Measurements from ENCODE around the gene PLCH1.

The PLCH1 gene

DNA sequence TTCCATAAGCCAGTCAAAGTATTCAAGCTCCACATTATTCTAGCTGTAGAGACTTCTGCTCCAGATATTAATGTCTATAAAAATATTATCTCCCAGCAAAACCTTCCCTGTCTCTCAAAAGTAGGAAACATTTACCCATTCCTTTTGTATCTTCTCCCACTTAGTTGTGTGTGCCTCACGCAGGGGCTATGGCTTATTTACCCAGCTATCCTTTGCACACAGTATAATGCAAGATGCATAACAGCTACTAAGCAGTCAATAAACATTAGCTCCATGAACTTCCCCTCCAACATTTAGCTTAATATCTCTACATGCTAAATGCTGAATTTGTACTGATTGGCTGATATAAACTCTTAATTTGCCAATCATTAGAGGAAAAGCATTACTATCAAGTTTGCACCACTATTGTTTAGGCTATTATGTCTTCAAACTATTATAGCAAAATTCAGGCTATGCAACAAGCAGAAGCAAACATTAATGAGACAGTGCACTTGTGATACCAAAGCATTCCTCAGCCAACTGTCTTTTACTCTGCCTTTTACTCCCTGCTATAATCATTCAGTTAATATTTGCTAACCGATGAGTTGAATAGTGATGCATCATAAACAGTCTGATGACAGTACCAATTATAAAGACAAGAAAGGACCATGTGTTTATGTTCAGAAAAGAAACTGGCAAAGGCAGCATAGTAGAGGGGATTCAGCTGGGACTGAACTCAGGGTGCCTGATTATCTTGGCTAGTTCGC, 81.2 kb downstream of the PLCH1 start:
- no peak overlapping the region for H3K4me3 ChIP-seq (replicated peaks in 1 of 2; ENCODE audit: low read depth in 2 of 2, low read length in 2 of 2)
- DNase-seq (ENCODE audit: low read depth in 2 of 2) = no peak
- TF ChIP-seq, protein P1, sequence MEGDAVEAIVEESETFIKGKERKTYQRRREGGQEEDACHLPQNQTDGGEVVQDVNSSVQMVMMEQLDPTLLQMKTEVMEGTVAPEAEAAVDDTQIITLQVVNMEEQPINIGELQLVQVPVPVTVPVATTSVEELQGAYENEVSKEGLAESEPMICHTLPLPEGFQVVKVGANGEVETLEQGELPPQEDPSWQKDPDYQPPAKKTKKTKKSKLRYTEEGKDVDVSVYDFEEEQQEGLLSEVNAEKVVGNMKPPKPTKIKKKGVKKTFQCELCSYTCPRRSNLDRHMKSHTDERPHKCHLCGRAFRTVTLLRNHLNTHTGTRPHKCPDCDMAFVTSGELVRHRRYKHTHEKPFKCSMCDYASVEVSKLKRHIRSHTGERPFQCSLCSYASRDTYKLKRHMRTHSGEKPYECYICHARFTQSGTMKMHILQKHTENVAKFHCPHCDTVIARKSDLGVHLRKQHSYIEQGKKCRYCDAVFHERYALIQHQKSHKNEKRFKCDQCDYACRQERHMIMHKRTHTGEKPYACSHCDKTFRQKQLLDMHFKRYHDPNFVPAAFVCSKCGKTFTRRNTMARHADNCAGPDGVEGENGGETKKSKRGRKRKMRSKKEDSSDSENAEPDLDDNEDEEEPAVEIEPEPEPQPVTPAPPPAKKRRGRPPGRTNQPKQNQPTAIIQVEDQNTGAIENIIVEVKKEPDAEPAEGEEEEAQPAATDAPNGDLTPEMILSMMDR (IDR thresholded peaks at IDR 0.05; ENCODE audit: low read depth, low read length) = no peak

DNA sequence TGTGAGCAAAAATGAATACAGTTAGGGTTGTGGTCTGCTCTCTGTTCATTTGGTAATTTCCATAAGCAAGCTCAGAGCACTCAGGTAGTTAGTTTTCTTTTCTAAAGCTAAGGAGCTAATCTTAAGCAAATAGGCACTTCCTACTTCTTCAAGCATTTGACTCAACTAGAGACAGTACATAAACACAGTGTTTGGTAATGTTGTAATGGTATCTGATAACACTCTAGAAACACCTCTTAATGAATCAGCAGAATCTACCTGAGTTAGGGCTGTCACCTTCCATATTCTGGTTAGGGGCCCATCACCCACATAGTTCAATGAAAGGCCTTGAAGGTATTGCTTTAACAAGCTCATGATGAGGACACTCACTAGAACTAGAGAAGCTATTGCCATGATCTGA, 83.1 kb downstream of the PLCH1 start:
- no peak overlapping the region for H3K4me3 ChIP-seq (replicated peaks in 1 of 2; ENCODE audit: low read depth in 2 of 2, low read length in 2 of 2)
- TF ChIP-seq, protein P1 (IDR thresholded peaks at IDR 0.05; ENCODE audit: low read depth, low read length) = no peak
- DNase-seq (ENCODE audit: low read depth in 2 of 2) = no peak

DNA sequence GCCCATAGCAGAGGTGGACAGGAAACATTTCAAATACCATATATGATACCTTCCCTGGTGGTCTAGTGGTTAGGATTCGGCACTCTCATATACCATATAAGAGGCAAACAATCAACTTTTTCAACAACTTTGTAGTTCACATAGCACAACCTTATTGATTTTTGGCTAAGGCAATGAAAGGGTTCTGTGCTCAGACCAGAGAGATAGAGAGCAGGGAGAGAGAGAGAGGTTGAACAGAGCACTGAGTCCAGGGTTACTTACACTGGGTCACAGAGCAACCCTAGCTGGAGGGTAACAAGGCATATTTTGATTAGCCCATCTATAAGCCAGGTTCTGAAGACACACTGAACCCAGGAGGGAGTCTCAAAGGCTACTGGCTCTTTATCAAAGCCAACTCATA, 83.8 kb downstream of the PLCH1 start:
- no peak overlapping the region for H3K4me3 ChIP-seq (replicated peaks in 1 of 2; ENCODE audit: low read depth in 2 of 2, low read length in 2 of 2)
- DNase-seq (ENCODE audit: low read depth in 2 of 2) = no peak
- TF ChIP-seq, protein P1 (IDR thresholded peaks at IDR 0.05; ENCODE audit: low read depth, low read length) = no peak

DNA sequence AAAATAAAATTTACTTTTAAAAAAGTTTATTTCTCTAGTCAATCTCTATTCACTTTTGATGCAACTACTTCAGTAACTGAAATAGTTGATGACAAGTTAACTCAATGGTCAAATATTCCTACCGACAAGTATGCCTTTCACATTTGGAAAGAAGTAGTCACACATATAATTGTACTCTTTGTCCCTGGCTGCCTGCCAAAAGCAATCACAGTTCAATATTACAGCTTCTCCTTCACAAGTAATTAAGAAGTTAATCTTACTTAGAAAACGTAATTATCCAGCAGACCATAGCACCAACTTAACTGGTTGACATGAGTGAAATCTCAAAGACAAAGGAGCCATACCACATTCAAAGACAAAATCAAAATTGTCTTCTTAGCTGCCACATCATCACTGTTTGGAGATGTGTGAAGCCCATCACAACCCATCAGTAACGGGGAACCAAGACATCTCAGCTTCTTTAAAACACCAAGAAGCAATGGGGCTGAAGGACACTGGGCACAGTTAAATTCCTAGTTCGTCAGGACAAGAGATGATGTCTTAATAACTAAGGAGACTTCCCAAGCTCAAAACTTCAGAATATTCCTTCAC, 86.1 kb downstream of the PLCH1 start:
- TF ChIP-seq, protein P1 (IDR thresholded peaks at IDR 0.05; ENCODE audit: low read depth, low read length) = no peak
- no peak for DNase-seq (ENCODE audit: low read depth in 2 of 2)
- H3K4me3 ChIP-seq (replicated peaks in 1 of 2; ENCODE audit: low read depth in 2 of 2, low read length in 2 of 2) = no peak overlapping the region

DNA sequence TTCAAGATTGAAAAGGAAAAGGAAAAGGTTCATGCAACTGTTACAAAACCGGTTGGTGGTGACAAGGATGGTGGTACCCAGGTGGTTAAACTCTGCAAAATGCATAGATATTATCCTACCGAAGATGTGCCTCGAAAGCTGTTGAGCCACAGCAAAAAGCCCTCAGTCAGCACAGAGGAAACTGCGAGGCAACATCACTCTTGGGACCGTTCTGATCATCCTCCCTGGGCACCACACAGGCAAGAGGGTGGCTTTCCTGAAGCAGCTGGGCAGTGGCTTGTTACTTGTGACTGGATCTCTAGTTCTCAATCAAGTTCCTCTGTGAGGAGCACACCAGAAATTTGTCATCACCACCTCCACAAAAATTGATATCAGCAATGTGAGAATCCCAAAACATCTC, 86.9 kb downstream of the PLCH1 start:
- no peak overlapping the region for H3K4me3 ChIP-seq (replicated peaks in 1 of 2; ENCODE audit: low read depth in 2 of 2, low read length in 2 of 2)
- TF ChIP-seq, protein P1 (IDR thresholded peaks at IDR 0.05; ENCODE audit: low read depth, low read length) = no peak

DNA sequence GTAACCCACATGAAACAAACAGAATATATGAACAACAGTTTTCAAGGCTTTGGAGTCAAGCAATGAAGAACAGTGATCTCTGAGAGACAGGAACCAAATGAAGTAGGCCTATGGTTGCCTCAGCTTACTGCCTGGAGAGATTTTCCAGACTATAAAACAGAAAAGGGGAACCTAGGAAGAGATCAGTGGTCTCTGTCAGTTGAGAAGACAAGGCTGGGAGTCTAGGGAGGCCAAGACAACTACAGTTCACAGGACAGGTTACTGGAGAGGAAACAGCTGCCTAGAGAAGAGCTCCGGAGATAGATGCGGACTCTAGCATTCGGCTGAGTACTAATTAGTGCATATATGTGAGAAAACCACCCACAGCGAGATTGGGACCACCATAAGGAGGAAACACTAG, 87.7 kb downstream of the PLCH1 start:
- DNase-seq (ENCODE audit: low read depth in 2 of 2) = no peak
- TF ChIP-seq, protein P1 (IDR thresholded peaks at IDR 0.05; ENCODE audit: low read depth, low read length) = no peak
- H3K4me3 ChIP-seq (replicated peaks in 1 of 2; ENCODE audit: low read depth in 2 of 2, low read length in 2 of 2) = no peak overlapping the region

More for the DNA sequence above, 86.9 kb downstream of the PLCH1 start:
- DNase-seq (ENCODE audit: low read depth in 2 of 2) = no peak
